GM21619 (cell line): ENCODE data around the gene KLHL29.
"Not testable (repeated sequence)": the region's sequence is repeated elsewhere in the genome, so short reads cannot be mapped to it uniquely, and the experiment has no call there.

ENCODE experiments used
- ATAC-seq: cut with Tn5 transposase; IDR thresholded peaks from one replicate; pipeline ENCODE4 v1.9.1; 2021; ENCODE audit not compliant: unreplicated experiment

Gene KLHL29

GRCh38 chr2:23698721-23699579, 314.0 kb downstream of the KLHL29 start:
- no peak for ATAC-seq

GRCh38 chr2:23699580-23699925, 314.6 kb downstream of the KLHL29 start:
- ATAC-seq: no peak

- no peak for ATAC-seq
Measured at GRCh38 chr2:23700627-23701026, 315.6 kb downstream of the KLHL29 start.

DNA sequence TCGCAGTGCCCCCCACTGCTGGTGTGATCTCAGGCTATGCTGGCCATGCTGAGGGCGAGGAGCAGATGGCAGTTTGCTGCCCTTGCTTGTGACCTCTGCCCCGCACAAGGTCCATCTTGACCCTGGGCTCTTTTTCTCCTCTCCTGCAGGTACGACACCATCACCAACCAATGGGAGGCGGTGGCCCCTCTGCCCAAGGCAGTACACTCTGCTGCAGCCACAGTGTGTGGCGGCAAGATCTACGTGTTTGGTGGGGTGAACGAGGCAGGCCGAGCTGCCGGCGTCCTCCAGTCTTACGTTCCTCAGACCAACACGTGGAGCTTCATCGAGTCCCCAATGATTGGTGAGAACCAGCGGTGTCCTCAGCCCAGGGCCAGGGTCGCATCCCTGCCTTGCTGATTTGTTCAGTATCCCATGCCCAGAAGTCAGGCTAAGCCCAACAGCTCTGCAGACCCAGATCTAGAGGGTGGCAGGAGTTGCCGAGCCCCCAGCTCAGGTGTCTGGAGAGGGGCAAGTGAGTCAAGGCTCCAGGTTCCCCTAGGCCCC, 318.1 kb downstream of the KLHL29 start:
- no peak for ATAC-seq

DNA sequence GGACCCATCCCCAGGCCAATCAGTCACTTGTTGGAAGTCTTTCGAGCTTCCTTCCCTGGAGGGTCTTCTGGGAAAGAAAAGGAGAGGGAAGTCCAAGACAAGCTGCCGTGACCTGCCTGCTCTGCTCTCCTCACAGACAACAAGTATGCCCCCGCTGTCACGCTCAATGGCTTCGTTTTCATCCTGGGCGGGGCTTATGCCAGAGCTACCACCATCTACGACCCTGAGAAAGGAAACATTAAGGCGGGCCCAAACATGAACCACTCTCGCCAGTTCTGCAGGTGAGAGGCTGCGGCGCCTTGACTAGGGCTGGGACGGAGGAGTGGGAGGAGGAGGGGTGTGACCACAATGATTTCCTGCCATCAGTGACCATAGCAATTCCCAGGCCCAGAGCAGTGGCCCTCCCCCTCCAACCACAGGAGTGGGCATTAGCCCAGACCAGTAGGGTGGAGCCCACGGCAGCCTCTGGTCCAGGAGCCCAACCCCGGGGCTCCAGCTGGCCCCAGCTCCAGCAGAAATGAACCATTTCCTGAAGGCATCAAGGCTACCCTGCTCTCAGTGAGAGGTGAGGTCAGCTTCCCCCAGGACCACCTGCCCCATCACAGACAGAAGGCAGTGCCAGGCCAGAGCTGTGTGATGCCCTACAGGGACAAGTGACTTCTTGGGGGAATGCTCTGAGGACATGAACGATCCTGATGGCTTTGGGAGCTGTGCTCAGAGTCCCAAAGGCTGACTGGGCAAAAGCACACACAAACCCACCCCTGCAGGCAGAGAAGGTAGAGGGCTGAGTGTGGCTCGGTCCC, 318.8 kb downstream of the KLHL29 start:
- no peak for ATAC-seq

DNA sequence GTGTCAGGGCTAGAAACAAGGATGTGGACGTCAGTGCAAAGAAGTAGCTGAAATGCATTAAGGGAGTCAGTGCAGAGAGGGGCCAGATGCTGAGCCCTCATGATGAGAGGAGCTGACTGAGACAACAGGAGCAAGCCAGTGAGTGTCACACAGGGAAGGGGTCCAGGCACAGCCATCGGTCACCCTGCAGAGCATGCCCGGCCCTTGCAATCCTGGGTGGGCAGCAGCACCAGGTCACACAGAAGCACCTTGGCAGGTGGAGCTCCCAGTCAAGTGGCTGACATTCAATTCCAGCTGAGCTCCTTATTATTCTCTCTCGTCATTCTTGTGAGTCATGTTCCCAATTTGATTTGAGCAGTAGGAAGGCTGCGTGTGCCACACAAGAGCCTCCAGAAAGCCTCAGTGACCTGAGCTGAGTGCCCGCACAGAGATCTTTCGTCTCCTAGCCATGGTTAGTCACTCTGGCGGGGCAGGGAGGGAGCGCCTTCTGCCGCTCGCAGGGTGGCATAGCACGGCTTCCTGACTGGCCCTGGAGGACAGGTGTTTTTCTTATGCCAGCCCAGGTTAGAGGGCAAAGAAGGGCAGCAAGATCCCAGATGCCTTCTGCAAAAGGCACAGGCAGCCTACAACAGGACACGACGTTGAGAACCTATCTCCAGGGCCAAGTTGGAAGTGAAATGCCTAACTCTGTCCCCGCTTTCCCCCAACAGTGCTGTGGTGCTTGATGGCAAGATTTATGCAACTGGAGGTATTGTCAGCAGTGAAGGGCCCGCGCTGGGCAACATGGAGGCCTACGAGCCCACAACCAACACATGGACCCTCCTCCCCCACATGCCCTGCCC, 321.0 kb downstream of the KLHL29 start:
- ATAC-seq: no peak

DNA sequence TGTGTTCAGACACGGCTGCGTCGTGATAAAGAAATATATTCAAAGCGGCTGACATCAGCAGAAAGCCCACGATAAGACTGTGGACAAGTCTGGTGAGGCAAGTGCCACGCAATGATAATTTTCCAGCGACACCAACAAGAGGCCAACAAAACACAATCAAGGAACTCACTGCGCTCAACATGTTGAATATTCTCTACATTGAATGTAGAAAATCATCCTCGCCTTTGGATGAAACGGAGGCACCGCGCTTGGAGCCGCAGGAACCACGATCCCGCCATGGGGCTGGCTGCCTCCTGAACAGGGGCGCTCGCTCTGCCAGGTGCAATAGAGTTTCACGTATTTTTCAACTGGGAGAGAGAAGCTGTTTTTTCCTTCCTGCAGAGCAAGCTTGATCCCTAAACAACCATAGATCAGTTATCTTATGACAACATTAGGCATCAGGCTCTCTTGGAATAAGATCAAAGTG, 321.7 kb downstream of the KLHL29 start:
- ATAC-seq: no peak

DNA sequence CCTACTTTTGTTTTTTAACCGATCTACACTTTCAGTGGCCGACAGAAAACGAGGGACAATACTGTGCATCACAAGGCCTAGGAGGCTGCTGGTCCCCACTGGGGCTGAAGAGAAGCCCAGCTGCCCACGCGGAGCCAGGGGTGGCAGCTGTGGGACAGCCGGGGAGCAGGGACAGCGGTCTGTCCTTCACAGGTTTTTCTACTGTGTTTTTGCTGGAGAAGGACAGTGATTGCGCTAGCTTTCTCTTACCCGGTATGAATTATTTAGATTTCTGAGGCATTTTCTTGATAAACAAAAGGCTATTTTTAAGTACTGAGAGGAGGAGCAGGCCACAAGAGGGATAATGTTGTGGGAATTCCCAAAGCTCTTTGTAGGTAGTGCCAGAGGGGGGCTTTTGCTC, 322.1 kb downstream of the KLHL29 start:
- ATAC-seq: no peak

DNA sequence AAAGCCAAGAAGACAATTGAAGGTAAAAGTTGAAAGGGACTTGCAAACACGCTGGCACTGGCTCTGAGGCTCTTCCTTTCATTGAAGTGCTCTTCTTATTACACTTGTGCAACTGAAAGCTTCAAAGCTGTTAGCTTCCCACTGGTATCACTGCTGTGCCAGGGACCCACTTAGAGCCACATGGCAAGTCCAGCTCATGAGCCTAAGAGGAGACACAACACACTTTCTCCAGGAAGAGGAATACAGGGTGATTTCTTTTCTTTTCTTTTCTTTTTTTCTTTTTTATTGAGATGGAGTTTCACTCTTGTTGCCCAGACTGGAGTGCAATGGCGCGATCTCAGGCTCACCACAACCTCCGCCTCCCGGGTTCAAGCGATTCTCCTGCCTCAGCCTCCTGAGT, 323.8 kb downstream of the KLHL29 start:
- ATAC-seq: no peak

- no peak for ATAC-seq
Measured at GRCh38 chr2:23709311-23709710, 324.3 kb downstream of the KLHL29 start.

GRCh38 chr2:23711979-23712755, 327.2 kb downstream of the KLHL29 start:
- no peak for ATAC-seq

DNA sequence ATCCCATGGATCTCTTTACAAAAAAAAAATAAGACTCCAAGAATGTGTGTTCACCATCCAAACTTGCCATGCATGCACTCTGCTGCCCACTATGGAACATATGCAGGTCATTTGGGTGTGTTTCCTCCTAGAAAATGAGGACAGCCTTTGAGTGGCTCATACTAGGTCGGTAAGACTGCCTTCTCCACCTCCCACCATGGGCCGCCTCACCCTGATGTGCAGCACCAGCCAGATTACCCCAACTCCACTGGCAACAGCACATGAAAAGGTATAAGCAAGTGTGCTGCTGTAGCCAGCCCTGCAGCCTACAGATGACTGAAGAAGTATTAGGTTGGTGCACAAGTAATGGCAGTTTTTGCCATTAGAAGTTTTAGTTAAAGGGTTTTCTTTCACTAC, 327.8 kb downstream of the KLHL29 start:
- ATAC-seq: no peak

DNA sequence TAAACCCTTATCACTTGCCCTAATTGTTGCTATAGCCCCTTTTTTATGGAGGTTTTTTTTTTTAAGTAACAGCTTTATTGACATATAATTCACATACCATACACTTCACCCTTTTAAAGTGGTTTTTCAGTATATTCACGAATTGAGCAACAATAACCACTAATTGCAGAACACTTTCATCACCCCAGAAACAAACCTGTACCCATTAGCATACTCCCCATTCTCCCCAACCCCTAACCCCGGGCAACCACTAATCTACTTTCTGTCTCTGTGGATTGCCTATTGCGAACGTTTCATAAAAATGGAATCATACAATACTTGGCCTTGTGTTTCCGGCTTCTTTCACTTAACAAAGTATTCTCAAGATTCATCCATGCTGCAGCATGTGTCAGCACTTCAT, 328.4 kb downstream of the KLHL29 start:
- ATAC-seq: no peak

- no peak for ATAC-seq
Measured at GRCh38 chr2:23718931-23719700, 334.1 kb downstream of the KLHL29 start.

DNA sequence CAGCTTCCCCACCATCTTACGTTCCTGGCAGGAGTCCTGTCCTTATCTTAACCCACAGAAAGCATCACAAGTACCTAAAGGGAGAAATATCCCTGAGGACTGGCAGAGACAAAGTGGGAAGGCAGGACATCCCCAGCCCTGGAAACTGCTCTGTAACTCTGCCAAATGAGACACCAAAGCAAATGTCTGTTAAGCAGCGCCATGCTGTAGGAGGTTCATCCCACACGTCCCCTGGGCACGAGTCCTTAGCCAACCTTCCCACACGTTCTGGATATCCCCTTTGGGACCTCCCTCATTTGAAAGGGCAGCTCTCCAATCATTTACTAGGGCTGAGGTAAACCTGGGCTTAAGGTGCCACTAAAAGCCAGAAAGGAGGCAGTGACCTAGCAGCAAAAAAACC, 334.7 kb downstream of the KLHL29 start:
- no peak for ATAC-seq

DNA sequence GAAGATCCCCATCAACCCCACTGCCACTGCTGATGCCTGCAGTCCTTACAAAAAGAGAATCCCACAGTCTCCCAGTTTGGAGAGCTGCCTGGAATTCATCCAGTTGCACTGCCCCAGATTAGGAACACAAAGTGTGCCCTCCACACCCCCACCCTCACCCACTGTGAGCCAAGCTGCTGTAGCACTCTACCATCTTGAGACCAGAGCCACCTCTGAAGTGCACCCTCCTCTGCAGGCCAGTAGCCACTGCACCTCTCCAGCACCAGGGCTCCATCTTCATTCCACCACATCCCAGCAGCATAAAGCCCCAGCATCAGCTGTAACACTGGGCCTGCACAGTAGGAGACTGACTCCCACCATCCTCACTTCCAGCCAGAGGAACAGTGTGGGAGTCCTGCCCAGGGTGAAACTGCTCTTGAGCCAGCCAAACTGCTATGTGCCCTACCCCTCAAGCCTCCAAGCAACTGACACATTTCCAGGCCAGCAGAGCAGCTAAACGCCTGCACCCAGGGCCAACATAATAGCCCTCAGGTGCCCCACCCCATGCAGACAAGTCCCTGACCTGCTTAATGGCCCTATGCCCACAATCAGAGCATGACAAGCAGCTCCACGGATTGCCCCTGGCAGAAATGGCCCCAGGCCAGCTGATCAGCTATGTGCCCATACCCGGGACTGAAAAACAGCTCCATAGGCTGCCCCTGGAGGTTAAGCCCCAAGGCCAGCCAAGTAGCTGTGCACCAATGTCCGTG, 335.9 kb downstream of the KLHL29 start:
- no peak for ATAC-seq

- ATAC-seq: no peak
Measured at GRCh38 chr2:23721454-23721826, 336.5 kb downstream of the KLHL29 start.

DNA sequence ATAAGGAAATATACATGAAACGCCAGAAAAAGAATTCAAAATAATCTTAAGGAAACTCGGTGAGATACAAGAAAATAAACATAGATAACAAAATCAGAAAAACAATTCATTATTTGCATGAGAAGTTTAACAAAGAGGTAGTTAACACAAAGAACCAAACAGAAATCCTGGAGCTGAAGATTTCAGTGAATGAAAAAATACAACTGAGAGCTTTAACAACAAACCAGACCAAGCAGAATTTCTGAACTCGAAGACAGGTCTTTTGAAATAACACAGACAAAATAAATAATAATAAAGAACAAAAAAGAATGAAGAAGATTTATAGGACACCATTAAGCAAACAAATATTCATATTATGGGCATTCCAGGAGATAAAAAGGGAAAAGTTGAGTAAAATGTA, 337.3 kb downstream of the KLHL29 start:
- ATAC-seq: no peak

- ATAC-seq: not testable (repeated sequence)
Measured at GRCh38 chr2:23723029-23723428, 338.1 kb downstream of the KLHL29 start.
